H1 (cell line): ENCODE measurements around the gene OLFM2. TPM values are rescaled to one million over a fixed set of nuclear protein-coding genes. Genes with fewer than 3 reads are reported as not detected.

ENCODE experiments used
- CTCF ChIA-PET: fragments of 300-600 bp; sonication (Branson Sonifier 250); formaldehyde crosslinking; loops from one replicate; lab custom pipeline; 2021; ENCODE audit not compliant: partially characterized antibody; lab: Charles Lee
- POLR2A ChIA-PET: fragments of 300-600 bp; sonication (Branson Sonifier 250); formaldehyde crosslinking; loops from one replicate; lab custom pipeline; 2021; ENCODE audit warnings: inconsistent platforms; ENCODE audit not compliant: partially characterized antibody; lab: Charles Lee
- DNase-seq, 2 experiments: peaks; one replicate each; pipeline versions ENCODE4 v3.0.0 to v3.0.0-alpha.2; 2010 to 2022; ENCODE audit warnings: low spot score in 2 of 2, low read depth in 1 of 2, mixed read lengths in 1 of 2
- FAIRE-seq: peaks from 2 replicates; lab custom pipeline; 2011; peaks lifted over from hg19 to GRCh38; lab: Jason Lieb, UNC
- H2AFZ ChIP-seq: 2 replicates; pipeline ENCODE4 v1.8.1; 2012; ENCODE audit warnings: low read length, inconsistent platforms
- H2AK5ac ChIP-seq: 2 replicates; pipeline ENCODE4 v1.6.1; 2013; ENCODE audit warnings: low read depth, low read length
- H2BK120ac ChIP-seq: replicated peaks from 2 replicates; pipeline ENCODE3; 2013; ENCODE audit warnings: low read depth, low read length, inconsistent platforms
- H2BK12ac ChIP-seq: 2 replicates; pipeline ENCODE4 v1.6.1; 2013; ENCODE audit warnings: low read depth, low read length
- H2BK15ac ChIP-seq: 2 replicates; pipeline ENCODE4 v1.6.1; 2013; ENCODE audit warnings: low read length
- H2BK20ac ChIP-seq: 2 replicates; pipeline ENCODE4 v1.6.1; 2013; ENCODE audit warnings: low read length
- H2BK5ac ChIP-seq: 2 replicates; pipeline ENCODE4 v1.6.1; 2013; ENCODE audit warnings: low read depth, low read length
- H3K14ac ChIP-seq: 2 replicates; pipeline ENCODE4 v1.6.1; 2013; ENCODE audit warnings: inconsistent platforms; ENCODE audit not compliant: insufficient read length
- H3K18ac ChIP-seq: 2 replicates; pipeline ENCODE4 v1.6.1; 2013; ENCODE audit warnings: low read length; ENCODE audit errors: extremely low read depth
- H3K23ac ChIP-seq: 2 replicates; pipeline ENCODE4 v1.6.1; 2013; ENCODE audit warnings: inconsistent platforms; ENCODE audit not compliant: insufficient read length
- H3K23me2 ChIP-seq: 2 replicates; pipeline ENCODE4 v1.6.1; 2013; ENCODE audit warnings: low read depth, low read length
- H3K27ac ChIP-seq: 2 replicates; pipeline ENCODE4 v1.6.1; 2011; ENCODE audit warnings: low read depth, low read length, inconsistent platforms
- H3K27me3 ChIP-seq, 4 experiments: replicated peaks in 1 of 4; 1 replicate in 1 of 4; 2 replicates in 3 of 4; pipeline versions ENCODE4 v1.6.1 to v1.8.1; 2011 to 2013; ENCODE audit warnings: low read length in 3 of 4, mild to moderate bottlenecking in 3 of 4, inconsistent platforms in 2 of 4, mixed read lengths in 2 of 4, moderate library complexity in 1 of 4; ENCODE audit not compliant: control insufficient read depth in 3 of 4, insufficient read depth in 3 of 4; ENCODE audit errors: extremely low read depth in 1 of 4
- H3K36me3 ChIP-seq, 4 experiments: 2 replicates each; pipeline versions ENCODE4 v1.6.1 to v1.8.1; 2011 to 2013; ENCODE audit warnings: mild to moderate bottlenecking in 4 of 4, low read length in 3 of 4, moderate library complexity in 2 of 4, control low read depth in 1 of 4, inconsistent platforms in 1 of 4; ENCODE audit not compliant: insufficient read depth in 4 of 4, control insufficient read depth in 2 of 4
- H3K4ac ChIP-seq: replicated peaks from 2 replicates; pipeline ENCODE3; 2013; ENCODE audit warnings: low read length, low read depth, mixed read lengths, inconsistent platforms; ENCODE audit not compliant: insufficient read length
- H3K4me1 ChIP-seq, 4 experiments: replicated peaks in 1 of 4; 1 replicate in 1 of 4; 2 replicates in 3 of 4; pipeline versions ENCODE4 v1.6.1 to v1.8.1; 2011 to 2013; ENCODE audit warnings: low read length in 3 of 4, inconsistent platforms in 2 of 4, mixed read lengths in 1 of 4; ENCODE audit not compliant: insufficient read depth in 4 of 4, control insufficient read depth in 3 of 4
- H3K4me2 ChIP-seq, 2 experiments: 2 replicates each; pipeline versions ENCODE4 v1.6.1 to v1.8.1; 2011 to 2013; ENCODE audit warnings: low read depth in 2 of 2, low read length in 2 of 2, control low read depth in 1 of 2, inconsistent platforms in 1 of 2, mild to moderate bottlenecking in 1 of 2; ENCODE audit not compliant: insufficient read depth in 1 of 2
- H3K4me3 ChIP-seq, 4 experiments: fragments of 200-600, 300-600 bp in 1 of 4; sonication (generic), shearing (Covaris generic), sonication (Bioruptor Twin) in 1 of 4; 2 replicates each; pipeline versions ENCODE4 v1.5.1 to v1.8.1; 2011 to 2016; ENCODE audit warnings: low read length in 4 of 4, low read depth in 3 of 4, control low read depth in 2 of 4, inconsistent platforms in 2 of 4, mild to moderate bottlenecking in 2 of 4, mixed read lengths in 1 of 4, moderate library complexity in 1 of 4; ENCODE audit not compliant: insufficient read depth in 2 of 4; ENCODE audit errors: extremely low read depth in 1 of 4
- H3K56ac ChIP-seq: replicated peaks from 2 replicates; pipeline ENCODE3; 2013; ENCODE audit warnings: low read depth, mild to moderate bottlenecking, mixed read lengths, low read length, inconsistent platforms; ENCODE audit not compliant: insufficient read length
- H3K79me1 ChIP-seq: 2 replicates; pipeline ENCODE4 v1.6.1; 2013; ENCODE audit warnings: low read depth, low read length, control low read depth
- H3K79me2 ChIP-seq, 2 experiments: 2 replicates each; pipeline versions ENCODE4 v1.6.1 to v1.8.1; 2012 to 2013; ENCODE audit warnings: low read length in 2 of 2, mild to moderate bottlenecking in 2 of 2, inconsistent platforms in 1 of 2; ENCODE audit not compliant: insufficient read depth in 2 of 2, control insufficient read depth in 1 of 2
- H3K9ac ChIP-seq, 4 experiments: replicated peaks in 1 of 4; 1 replicate in 1 of 4; 2 replicates in 3 of 4; pipeline versions ENCODE4 v1.6.1 to v1.8.1; 2011 to 2013; ENCODE audit warnings: low read depth in 3 of 4, low read length in 3 of 4, control low read depth in 2 of 4, mild to moderate bottlenecking in 2 of 4, moderate library complexity in 2 of 4, inconsistent platforms in 1 of 4; ENCODE audit errors: extremely low read depth in 1 of 4
- H3K9me3 ChIP-seq, 2 experiments: 2 replicates each; pipeline versions ENCODE4 v1.6.1 to v1.8.1; 2012 to 2013; ENCODE audit warnings: mild to moderate bottlenecking in 2 of 2, moderate library complexity in 2 of 2, control low read depth in 1 of 2, inconsistent platforms in 1 of 2, low read depth in 1 of 2, low read length in 1 of 2, mixed read lengths in 1 of 2; ENCODE audit not compliant: insufficient read depth in 2 of 2
- H4K20me1 ChIP-seq, 2 experiments: replicated peaks in 1 of 2; 2 replicates each; pipeline versions ENCODE3 to v1.8.1; 2011 to 2013; ENCODE audit warnings: inconsistent platforms in 2 of 2, low read length in 2 of 2, mild to moderate bottlenecking in 1 of 2; ENCODE audit not compliant: insufficient read depth in 2 of 2, control insufficient read depth in 1 of 2
- H4K5ac ChIP-seq: 2 replicates; pipeline ENCODE4 v1.6.1; 2013; ENCODE audit warnings: low read length, low read depth, mixed read lengths, inconsistent platforms; ENCODE audit not compliant: insufficient read length
- H4K8ac ChIP-seq: 2 replicates; pipeline ENCODE4 v1.8.0; 2013; ENCODE audit warnings: mild to moderate bottlenecking, moderate library complexity, low read length, inconsistent platforms; ENCODE audit not compliant: insufficient read depth; ENCODE audit errors: extremely low read depth
- H4K91ac ChIP-seq: replicated peaks from 2 replicates; pipeline ENCODE3; 2013; ENCODE audit warnings: low read length, mixed read lengths, inconsistent platforms; ENCODE audit not compliant: insufficient read length
- ASH2L ChIP-seq: fragments of 200-600, 300-600 bp; sonication (generic); IDR thresholded peaks from one replicate; pipeline ENCODE4 v1.7.1; 2017; ENCODE audit warnings: low read length
- ATF3 ChIP-seq: IDR thresholded peaks from 2 replicates; pipeline ENCODE4 v1.6.1; 2011; ENCODE audit warnings: low read depth, mild to moderate bottlenecking, low read length; ENCODE audit not compliant: insufficient read depth
- BCL11A ChIP-seq, 2 experiments: IDR thresholded peaks; one replicate each; pipeline ENCODE4 v1.6.1; 2011; ENCODE audit warnings: low read depth in 2 of 2, low read length in 2 of 2, mild to moderate bottlenecking in 2 of 2
- CHD1 ChIP-seq: IDR thresholded peaks from 2 replicates; pipeline ENCODE4 v1.6.1; 2012; ENCODE audit warnings: low read depth, low read length, improper control_type of control experiment
- CTBP2 ChIP-seq: IDR thresholded peaks from 2 replicates; pipeline ENCODE4 v1.7.0; 2011; ENCODE audit warnings: borderline replicate concordance, mild to moderate bottlenecking, moderate library complexity, mixed read lengths, low read length; ENCODE audit not compliant: insufficient read depth, insufficient read length
- E2F6 ChIP-seq: IDR thresholded peaks from 2 replicates; pipeline ENCODE4 v1.6.1; 2012; ENCODE audit warnings: inconsistent platforms
- MAFK ChIP-seq: IDR thresholded peaks from 2 replicates; pipeline ENCODE4 v1.6.1; 2012; ENCODE audit warnings: low read depth, mild to moderate bottlenecking, improper control_type of control experiment, low read length
- MAX ChIP-seq: IDR thresholded peaks from 2 replicates; pipeline ENCODE4 v1.6.1; 2012; ENCODE audit warnings: inconsistent platforms
- NANOG ChIP-seq: IDR thresholded peaks from 2 replicates; pipeline ENCODE4 v1.6.1; 2011; ENCODE audit warnings: low read length, low read depth, mild to moderate bottlenecking, inconsistent platforms; ENCODE audit not compliant: insufficient read depth, poor library complexity, severe bottlenecking
- SIX5 ChIP-seq: IDR thresholded peaks from 2 replicates; pipeline ENCODE4 v1.6.1; 2011; ENCODE audit warnings: mild to moderate bottlenecking, low read depth, low read length
- TBP ChIP-seq: IDR thresholded peaks from 2 replicates; pipeline ENCODE4 v1.6.1; 2011; ENCODE audit warnings: low read depth, low read length, improper control_type of control experiment
- TCF12 ChIP-seq: IDR thresholded peaks from 2 replicates; pipeline ENCODE4 v1.6.1; 2011; ENCODE audit warnings: low read depth, mild to moderate bottlenecking, low read length
- WGBS, 2 experiments: shearing (Covaris generic) in 1 of 2; methylation state at CpG; one replicate each; pipeline versions ENCODE4 v1.1.6 to v1.1.7; 2013 to 2015; ENCODE audit warnings: low lambda C conversion rate in 2 of 2, mixed read lengths in 2 of 2, inconsistent platforms in 1 of 2, low coverage in 1 of 2, missing lambda C conversion rate in 1 of 2; ENCODE audit not compliant: insufficient replicate concordance in 2 of 2, insufficient coverage in 1 of 2, insufficient read length in 1 of 2; ENCODE audit errors: extremely low coverage in 1 of 2, missing lambda C conversion rate in 1 of 2; 5-methylcytosine and 5-hydroxymethylcytosine counted together
- polyA plus RNA-seq, 7 experiments: library from polyadenylated mRNA; depleted of rRNA in 3 of 7; stranded (reverse) in 5 of 7; unstranded in 2 of 7; fragments of >200 nt in 5 of 7; fragments of 200-250 nt in 2 of 7; gene quantifications; 1 replicate in 5 of 7; 2 replicates in 1 of 7; 4 replicates in 1 of 7; pipeline versions ENCODE4 v1.2.1 to v1.2.3, GENCODE V29; 2011 to 2013; ENCODE audit warnings: missing spikeins in 2 of 7, mixed read lengths in 2 of 7
- total RNA-seq: library from RNA; stranded (reverse); fragmentation: NEBNext Ultra II Directional; extraction: Animal tissue kit (Norgen Biotek cat#: 25700); gene quantifications from 2 replicates; pipeline ENCODE4 v1.2.1, GENCODE V29; 2021

Gene OLFM2
- total and polyA plus RNA-seq, 2 of the 8 experiments (the other 6 are each of a cell fraction or from before 2014, with no cell fraction given): 68.2 to 151 TPM

GRCh38 chr19:9857076-9857721 is 79.1 kb downstream of the OLFM2 start:
- H3K79me2 ChIP-seq: no peaks in the 10 kb centered on the region
- H3K27me3 ChIP-seq: no peaks in the 10 kb centered on the region
- H2BK12ac ChIP-seq: no peak overlapping the region
- H3K79me1 ChIP-seq: no peaks in the 10 kb centered on the region
- no peak overlapping the region for H2AFZ ChIP-seq
- H4K91ac ChIP-seq: no peak overlapping the region
- no peak overlapping the region for H3K56ac ChIP-seq
- H4K8ac ChIP-seq: no peak overlapping the region
- no peaks in the 10 kb centered on the region; a peak in 1 of 7 replicates for H3K4me1 ChIP-seq
- H4K5ac ChIP-seq: no peak overlapping the region
- H3K23me2 ChIP-seq: no peaks in the 10 kb centered on the region
- no peak overlapping the region for H2BK120ac ChIP-seq
- no peaks in the 10 kb centered on the region for H3K9me3 ChIP-seq
- no peak overlapping the region for H3K27ac ChIP-seq
- H2AK5ac ChIP-seq: no peak overlapping the region
- H3K14ac ChIP-seq: no peak overlapping the region
- FAIRE-seq: no peak
- CTCF ChIA-PET: interaction anchor here (3.5 kb wide), 1 partner anchor 9 kb away, joined by 18 read pairs; no protein-coding TSS in a partner anchor
- H3K9ac ChIP-seq: no peak overlapping the region
- H2BK5ac ChIP-seq: no peak overlapping the region
- H4K20me1 ChIP-seq: peaks cover 1 to 5% of the 10 kb centered on the region in 2 experiments
- H2BK15ac ChIP-seq: no peak overlapping the region
- no peak overlapping the region for H3K23ac ChIP-seq
- POLR2A ChIA-PET: interaction anchor here (1.0 kb wide), 1 partner anchor 253 kb away, joined by 3 read pairs; no protein-coding TSS in a partner anchor
- H3K36me3 ChIP-seq: peaks cover 0 to 12% (median 9%) of the 10 kb centered on the region in 4 experiments; a peak in 5 of 8 replicates
- DNase-seq: no peak
- no peak overlapping the region for H3K4me3 ChIP-seq
- H3K4ac ChIP-seq: no peak overlapping the region
- H3K4me2 ChIP-seq: no peak overlapping the region
- WGBS, 2 experiments: 98% methylated on average over 13 of the region's 13 CpGs; no CpG with 5 or more reads in 1 of the 2 experiments
- H3K18ac ChIP-seq: no peak overlapping the region
- no peak overlapping the region for H2BK20ac ChIP-seq
- TF ChIP-seq ATF3: no peak
- TF ChIP-seq NANOG: no peak
- TF ChIP-seq TCF12: no peak
- no peak for TF ChIP-seq TBP
- TF ChIP-seq CTBP2: no peak
- TF ChIP-seq CHD1: no peak
- no peak for TF ChIP-seq E2F6
- TF ChIP-seq MAX: no peak
- no peak for TF ChIP-seq BCL11A (IDR thresholded peaks at IDR 0.05; ENCODE audit: low read depth in 2 of 2, low read length in 2 of 2)
- TF ChIP-seq MAFK: no peak
- TF ChIP-seq ASH2L: no peak
- TF ChIP-seq SIX5: no peak
